ENCODE data around the gene PIK3AP1. TPM values are rescaled to one million over a fixed set of nuclear protein-coding genes. Genes with fewer than 3 reads are reported as not detected.

Gene PIK3AP1
- total and polyA plus RNA-seq, 10 donors = 59.8 to 256 (median 183) TPM

GRCh38 chr10:96765406-96766240 is 45.3 kb upstream of the PIK3AP1 start:
- H3K36me3 ChIP-seq = no peaks in the 10 kb centered on the region
- TF ChIP-seq CTCF (IDR thresholded peaks at IDR 0.05 in 8 of 11, conservative IDR thresholded peaks at IDR 0.05 in 3 of 11) (peak; percentile 63 to 90 (median 84)), POLR2A (IDR thresholded peaks at IDR 0.05) (no peak), POLR2AphosphoS5 (IDR thresholded peaks at IDR 0.05) (peak in 1 of 3 donors; percentile 23)
- H3K27ac ChIP-seq = peak overlapping the region in 3 of 8 donors; percentile 30 to 63 (median 39)
- peak; percentile 91 for DNase-seq
- 43 to 50% (median 45%) methylated on average over 9 of the region's 9 CpGs for WGBS, 5 donors
- peaks cover 7 to 30% (median 23%) of the 10 kb centered on the region in 6 donors for H3K4me1 ChIP-seq
- intact Hi-C loops (cut with DNase I; ENCODE audit: low total_unique reads) = loop anchor here (10.0 kb wide), 1 partner anchor 59 kb away; no protein-coding TSS in a partner anchor
- no peaks in the 10 kb centered on the region for H3K27me3 ChIP-seq (replicated peaks in 1 of 7)
- no peak overlapping the region for H3K4me3 ChIP-seq
- H3K9me3 ChIP-seq = no peaks in the 10 kb centered on the region

- no peaks in the 10 kb centered on the region for H3K36me3 ChIP-seq
- peak in 1 of 3 donors; percentile 59 for TF ChIP-seq POLR2AphosphoS5 (IDR thresholded peaks at IDR 0.05)
- no peak for TF ChIP-seq POLR2A (IDR thresholded peaks at IDR 0.05)
- TF ChIP-seq CTCF (IDR thresholded peaks at IDR 0.05 in 8 of 11, conservative IDR thresholded peaks at IDR 0.05 in 3 of 11) = no peak
- intact Hi-C loops (cut with DNase I; ENCODE audit: low total_unique reads) = loop anchor here (10.0 kb wide), 1 partner anchor 60 kb away; no protein-coding TSS in a partner anchor
- H3K4me1 ChIP-seq = peaks cover 7 to 32% (median 23%) of the 10 kb centered on the region in 6 donors
- H3K27ac ChIP-seq = peak overlapping the region in 4 of 8 donors; percentile 30 to 63 (median 38)
- H3K9me3 ChIP-seq = no peaks in the 10 kb centered on the region
- H3K27me3 ChIP-seq (replicated peaks in 1 of 7) = no peaks in the 10 kb centered on the region
- no peak overlapping the region for H3K4me3 ChIP-seq
- DNase-seq = no peak
- WGBS, 5 donors = 52 to 64% (median 55%) methylated on average over 4 of the region's 4 CpGs
These were observed 44.2 kb upstream of the PIK3AP1 start for GRCh38 chr10:96764425-96765060.

- intact Hi-C loops (cut with DNase I; ENCODE audit: low total_unique reads) = no loop called here
- WGBS, 5 donors = 0 to 11% (median 6%) methylated on average over 1 of the region's 1 CpG
- Histone ChIP-seq H3K36me3 (no peaks in the 10 kb centered on the region), H3K4me3 (no peak overlapping the region), H3K4me1 (peaks cover 13 to 55% (median 39%) of the 10 kb centered on the region in 6 donors), H3K9me3 (no peaks in the 10 kb centered on the region), H3K27me3 (replicated peaks in 1 of 7) (no peaks in the 10 kb centered on the region), H3K27ac (peak overlapping the region; percentile 5 to 64 (median 57))
- no peak for TF ChIP-seq CTCF (IDR thresholded peaks at IDR 0.05 in 8 of 11, conservative IDR thresholded peaks at IDR 0.05 in 3 of 11)
- no peak for TF ChIP-seq POLR2A (IDR thresholded peaks at IDR 0.05)
- peak in 1 of 3 donors; percentile 75 for TF ChIP-seq POLR2AphosphoS5 (IDR thresholded peaks at IDR 0.05)
- DNase-seq = no peak
These were observed 38.1 kb upstream of the PIK3AP1 start for GRCh38 chr10:96758423-96758822.
